Sigmoid colon (tissue), 7 donors: Measurements from ENCODE around the gene HPCAL1. TPM values are rescaled to one million over a fixed set of nuclear protein-coding genes. Genes with fewer than 3 reads are reported as not detected.

ENCODE experiments used
- DNase-seq: peaks from one replicate; pipeline ENCODE4 v3.0.0-alpha.2; 2019
- H3K27ac ChIP-seq, 4 donors: fragments of 200-600 bp; sonication (generic); one replicate each; pipeline ENCODE4 v1.5.1; 2016 to 2019; ENCODE audit warnings: mild to moderate bottlenecking in 1 of 4
- H3K27me3 ChIP-seq, 3 donors: fragments of 200-600 bp; sonication (generic); one replicate each; pipeline ENCODE4 v1.5.1; 2019; ENCODE audit warnings: mild to moderate bottlenecking in 1 of 3
- H3K36me3 ChIP-seq, 4 donors: fragments of 200-600 bp; sonication (generic); one replicate each; pipeline ENCODE4 v1.5.1; 2016 to 2019
- H3K4me1 ChIP-seq, 4 donors: fragments of 200-600 bp; sonication (generic); one replicate each; pipeline ENCODE4 v1.5.1; 2017 to 2019
- H3K4me3 ChIP-seq, 4 donors: fragments of 200-600 bp; sonication (generic); one replicate each; pipeline ENCODE4 v1.5.1; 2017 to 2019; ENCODE audit warnings: mild to moderate bottlenecking in 2 of 4, moderate library complexity in 1 of 4
- H3K9me3 ChIP-seq, 4 donors: fragments of 200-600 bp in 3 of 4; sonication (generic) in 3 of 4; one replicate each; pipeline versions ENCODE4 v1.5.1 to v1.6.1; 2013 to 2019
- EP300 ChIP-seq, 4 donors: sonication (generic); formaldehyde crosslinking; IDR thresholded peaks; one replicate each; pipeline ENCODE4 v1.6.1; 2017; ENCODE audit warnings: antibody characterized with exemption in 4 of 4
- POLR2A ChIP-seq, 2 donors: fragments of 450-650 bp; IDR thresholded peaks; one replicate each; pipeline ENCODE4 v1.6.1; 2016; ENCODE audit warnings: antibody characterized with exemption in 2 of 2, mild to moderate bottlenecking in 2 of 2, moderate library complexity in 2 of 2
- POLR2AphosphoS5 ChIP-seq, 4 donors: sonication (generic); formaldehyde crosslinking; IDR thresholded peaks; one replicate each; pipeline ENCODE4 v1.6.1; 2017; ENCODE audit warnings: antibody characterized with exemption in 4 of 4
- WGBS, 2 donors: extraction: QIAGEN DNeasy Blood & Tissue Kit; methylation state at CpG; one replicate each; pipeline ENCODE4 v1.1.7; 2013; 5-methylcytosine and 5-hydroxymethylcytosine counted together
- intact Hi-C: fragments of 100-400 bp; cut with DNase I; formaldehyde crosslinking; loops from one replicate; pipeline ENCODE4 v1.15.1; 2023
- polyA plus RNA-seq, 3 donors: library from polyadenylated mRNA; stranded (reverse); fragments of 200-250 nt; gene quantifications; one replicate each; pipeline ENCODE4 v1.2.3, GENCODE V29; 2013
- total RNA-seq, 4 donors: library from RNA; depleted of rRNA; stranded (reverse); fragments of >200 nt; gene quantifications; one replicate each; pipeline ENCODE4 v1.1.0, GENCODE V29; 2016
- TF ChIP-seq, protein P1 (sequence below), 4 experiments: fragments of 450-650 bp in 3 of 4; fragments of 200-600 bp in 1 of 4; IDR thresholded peaks; one replicate each; pipeline ENCODE4 v1.5.1; 2016 to 2019; ENCODE audit warnings: antibody characterized with exemption in 4 of 4, mild to moderate bottlenecking in 3 of 4, moderate library complexity in 2 of 4
- donor health status: healthy with polysubstance abuse.
- donor health status: Bipolar disorder and iron deficiency.
- donor health status: healthy.

The HPCAL1 gene
- total and polyA plus RNA-seq, 7 donors: 27.7 to 115 (median 46.0) TPM

GRCh38 chr2:10430886-10431622 lies 128.3 kb downstream of the HPCAL1 start:
- H3K27me3 ChIP-seq: no peaks in the 10 kb centered on the region
- WGBS, 2 donors: 64 to 83% methylated on average over 8 of the region's 8 CpGs
- H3K27ac ChIP-seq: no peak overlapping the region
- TF ChIP-seq, protein P1, sequence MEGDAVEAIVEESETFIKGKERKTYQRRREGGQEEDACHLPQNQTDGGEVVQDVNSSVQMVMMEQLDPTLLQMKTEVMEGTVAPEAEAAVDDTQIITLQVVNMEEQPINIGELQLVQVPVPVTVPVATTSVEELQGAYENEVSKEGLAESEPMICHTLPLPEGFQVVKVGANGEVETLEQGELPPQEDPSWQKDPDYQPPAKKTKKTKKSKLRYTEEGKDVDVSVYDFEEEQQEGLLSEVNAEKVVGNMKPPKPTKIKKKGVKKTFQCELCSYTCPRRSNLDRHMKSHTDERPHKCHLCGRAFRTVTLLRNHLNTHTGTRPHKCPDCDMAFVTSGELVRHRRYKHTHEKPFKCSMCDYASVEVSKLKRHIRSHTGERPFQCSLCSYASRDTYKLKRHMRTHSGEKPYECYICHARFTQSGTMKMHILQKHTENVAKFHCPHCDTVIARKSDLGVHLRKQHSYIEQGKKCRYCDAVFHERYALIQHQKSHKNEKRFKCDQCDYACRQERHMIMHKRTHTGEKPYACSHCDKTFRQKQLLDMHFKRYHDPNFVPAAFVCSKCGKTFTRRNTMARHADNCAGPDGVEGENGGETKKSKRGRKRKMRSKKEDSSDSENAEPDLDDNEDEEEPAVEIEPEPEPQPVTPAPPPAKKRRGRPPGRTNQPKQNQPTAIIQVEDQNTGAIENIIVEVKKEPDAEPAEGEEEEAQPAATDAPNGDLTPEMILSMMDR (IDR thresholded peaks at IDR 0.05): no peak
- TF ChIP-seq POLR2AphosphoS5 (IDR thresholded peaks at IDR 0.05) (no peak), POLR2A (IDR thresholded peaks at IDR 0.05) (no peak), EP300 (IDR thresholded peaks at IDR 0.05) (no peak)
- peaks cover 0 to 13% (median 5%) of the 10 kb centered on the region in 4 donors for H3K36me3 ChIP-seq
- DNase-seq: no peak
- H3K4me3 ChIP-seq: no peak overlapping the region
- no peaks in the 10 kb centered on the region for H3K9me3 ChIP-seq
- H3K4me1 ChIP-seq: peaks cover 0 to 6% (median 4%) of the 10 kb centered on the region in 4 donors
- intact Hi-C loops: loop anchor here (5.0 to 10.0 kb wide), 2 partner anchors 289 to 636 kb away; no protein-coding TSS in a partner anchor

- Histone ChIP-seq H3K9me3 (no peaks in the 10 kb centered on the region), H3K4me1 (peaks cover 0 to 6% (median 4%) of the 10 kb centered on the region in 4 donors), H3K27me3 (no peaks in the 10 kb centered on the region), H3K36me3 (peaks cover 0 to 5% (median 2%) of the 10 kb centered on the region in 4 donors), H3K27ac (no peak overlapping the region), H3K4me3 (no peak overlapping the region)
- WGBS, 2 donors: 17 to 66% methylated on average over 16 of the region's 16 CpGs
- no peak for DNase-seq
- intact Hi-C loops: loop anchor here (5.0 to 10.0 kb wide), 2 partner anchors 289 to 637 kb away; no protein-coding TSS in a partner anchor
- TF ChIP-seq POLR2AphosphoS5 (IDR thresholded peaks at IDR 0.05): no peak
- TF ChIP-seq, protein P1 (IDR thresholded peaks at IDR 0.05): no peak
- no peak for TF ChIP-seq EP300 (IDR thresholded peaks at IDR 0.05)
- TF ChIP-seq POLR2A (IDR thresholded peaks at IDR 0.05): no peak
These were observed 129.1 kb downstream of the HPCAL1 start for GRCh38 chr2:10431797-10432196.

DNA sequence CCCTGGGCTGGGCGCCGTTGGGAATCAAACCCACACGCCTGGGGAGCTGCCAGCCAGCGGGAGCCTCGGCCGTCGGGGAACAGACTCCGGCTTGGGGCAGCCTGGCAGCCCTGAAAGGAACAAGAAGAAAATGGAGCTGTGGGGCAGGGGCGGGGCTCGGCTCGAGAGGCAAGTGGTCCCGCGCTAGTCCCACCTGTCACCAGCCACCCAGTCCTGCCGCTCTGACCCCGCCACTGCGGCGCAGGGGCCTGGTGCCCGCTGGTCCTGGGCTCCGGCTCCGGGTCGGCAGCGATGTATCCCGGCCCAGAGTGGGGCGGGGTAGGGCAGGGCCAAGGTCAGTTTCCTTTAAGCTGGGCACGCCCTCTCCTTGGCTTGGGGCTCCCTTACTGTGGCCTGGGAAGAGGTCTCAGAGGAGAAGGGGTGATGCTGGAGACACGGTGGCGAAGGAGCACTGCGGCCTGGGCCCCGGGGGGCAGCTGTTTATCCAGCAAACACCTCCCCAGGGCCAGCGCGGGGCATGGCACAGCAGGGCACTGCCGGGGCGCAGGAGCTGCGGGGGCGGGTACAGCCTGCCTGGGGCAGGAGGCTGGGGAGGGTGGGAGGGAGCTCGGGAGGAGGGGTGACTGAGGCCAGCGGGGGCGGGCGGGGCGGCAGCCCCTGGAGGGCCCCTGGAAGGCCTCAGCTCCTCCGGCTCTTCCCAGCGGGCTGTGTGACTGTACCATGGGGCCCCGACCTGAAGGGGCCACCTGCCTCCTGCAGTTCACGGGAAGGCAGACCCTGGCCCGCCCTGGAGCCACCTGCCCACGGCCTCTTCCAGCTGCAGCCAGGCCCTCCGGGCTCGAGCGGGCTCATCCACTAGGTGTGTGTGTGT lies 129.8 kb downstream of the HPCAL1 start:
- intact Hi-C loops: loop anchor here (5.0 to 10.0 kb wide), 2 partner anchors 290 to 638 kb away; no protein-coding TSS in a partner anchor
- peak overlapping the region in 2 of 4 donors; percentile 7 to 37 for H3K4me3 ChIP-seq
- no peaks in the 10 kb centered on the region for H3K9me3 ChIP-seq
- no peaks in the 10 kb centered on the region for H3K27me3 ChIP-seq
- H3K4me1 ChIP-seq: peaks cover 0 to 6% (median 4%) of the 10 kb centered on the region in 4 donors
- WGBS, 2 donors: 8 to 15% methylated on average over 49 of the region's 49 CpGs
- TF ChIP-seq POLR2A (IDR thresholded peaks at IDR 0.05): no peak
- TF ChIP-seq, protein P1 (IDR thresholded peaks at IDR 0.05): no peak
- TF ChIP-seq EP300 (IDR thresholded peaks at IDR 0.05): no peak
- no peak for TF ChIP-seq POLR2AphosphoS5 (IDR thresholded peaks at IDR 0.05)
- H3K36me3 ChIP-seq: no peaks in the 10 kb centered on the region
- DNase-seq: no peak
- no peak overlapping the region for H3K27ac ChIP-seq

DNA sequence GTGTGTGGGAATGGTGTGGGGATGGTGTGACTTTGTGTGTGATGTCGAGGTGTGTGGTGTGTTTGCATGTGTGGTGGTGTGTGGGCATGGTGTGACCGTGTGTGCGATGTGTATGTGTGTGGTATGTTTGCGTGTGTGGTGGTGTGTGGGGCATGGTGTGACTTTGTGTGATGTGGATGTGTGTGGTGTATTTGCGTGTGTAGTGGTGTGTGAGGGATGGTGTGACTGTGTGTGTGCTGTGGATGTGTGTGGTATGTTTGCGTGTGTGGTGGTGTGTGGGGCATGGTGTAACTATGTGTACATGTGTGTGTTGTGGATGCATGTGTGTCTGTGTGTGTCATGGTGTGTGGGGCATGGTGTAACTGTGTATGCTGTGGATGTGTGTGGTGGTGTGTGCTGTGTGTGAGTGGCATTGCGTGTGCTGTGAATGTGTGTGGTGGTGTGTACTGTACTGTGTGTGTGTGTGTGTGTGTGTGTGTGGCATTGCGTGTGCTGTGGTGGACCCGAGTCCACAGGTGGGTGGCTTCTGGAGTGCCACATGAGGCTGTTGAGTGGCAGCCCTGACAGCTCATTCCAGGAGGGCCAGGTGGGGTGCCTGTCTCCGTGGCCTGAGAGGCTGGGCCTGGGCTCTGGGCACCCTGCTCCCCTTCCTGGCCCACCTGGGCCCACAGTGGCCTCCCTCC lies 130.7 kb downstream of the HPCAL1 start:
- Histone ChIP-seq H3K4me1 (peaks cover 0 to 6% (median 4%) of the 10 kb centered on the region in 4 donors), H3K27ac (no peak overlapping the region), H3K27me3 (no peaks in the 10 kb centered on the region), H3K9me3 (no peaks in the 10 kb centered on the region), H3K4me3 (no peak overlapping the region), H3K36me3 (no peaks in the 10 kb centered on the region)
- TF ChIP-seq, protein P1 (IDR thresholded peaks at IDR 0.05): no peak
- no peak for TF ChIP-seq POLR2AphosphoS5 (IDR thresholded peaks at IDR 0.05)
- TF ChIP-seq POLR2A (IDR thresholded peaks at IDR 0.05): no peak
- no peak for TF ChIP-seq EP300 (IDR thresholded peaks at IDR 0.05)
- WGBS, 2 donors: 88 to 92% methylated on average over 10 of the region's 10 CpGs
- no peak for DNase-seq
- intact Hi-C loops: loop anchor here (5.0 to 10.0 kb wide), 2 partner anchors 291 to 639 kb away; no protein-coding TSS in a partner anchor
